NT2/D1 (cell line): ENCODE measurements around the gene MAP3K20.

Experiments
- SUZ12 ChIP-seq: IDR thresholded peaks from 2 replicates; pipeline ENCODE4 v1.6.1; 2011; ENCODE audit not compliant: insufficient read length, insufficient read depth; ENCODE audit errors: extremely low read depth
- YY1 ChIP-seq: IDR thresholded peaks from 2 replicates; pipeline ENCODE4 v1.6.1; 2011; ENCODE audit not compliant: insufficient read length, insufficient read depth
- ZNF274 ChIP-seq: IDR thresholded peaks from 2 replicates; pipeline ENCODE4 v1.6.1; 2011; ENCODE audit warnings: mild to moderate bottlenecking, low read depth, low read length

DNA sequence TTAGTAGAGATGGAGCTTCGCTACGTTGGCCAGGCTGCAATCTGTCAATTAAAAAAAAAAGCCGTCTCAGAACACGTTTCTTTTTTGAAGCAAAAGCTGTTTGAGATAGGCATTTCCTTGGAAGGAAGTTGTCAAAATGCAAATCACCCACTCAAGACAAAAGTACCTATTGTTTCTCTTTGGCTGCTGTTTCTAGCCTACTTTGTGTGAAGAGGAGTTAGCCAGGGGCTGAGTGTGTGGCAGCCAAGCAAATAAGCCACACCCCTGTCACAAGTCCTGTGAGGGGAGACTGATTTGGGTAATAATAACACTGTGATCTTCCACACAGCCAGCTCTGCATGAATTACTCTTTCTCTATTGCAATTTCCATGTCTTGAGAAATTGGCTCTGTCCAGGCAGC, 231.6 kb downstream of the MAP3K20 start:
- TF ChIP-seq YY1 (no peak), SUZ12 (no peak), ZNF274 (no peak)
